AG04450 (cell line): ENCODE results near the gene SPRED3. TPM values are rescaled to one million over a fixed set of nuclear protein-coding genes. Genes with fewer than 3 reads are reported as not detected.

Experiments used
- CTCF ChIA-PET: fragments of 300-600, 350-600 bp; formaldehyde crosslinking; extraction: SDS; loops from one replicate; lab custom pipeline; 2022; ENCODE audit warnings: antibody characterized with exemption, inconsistent platforms; lab: Charles Lee
- POLR2A ChIA-PET: fragments of 350-600 bp; formaldehyde crosslinking; extraction: SDS; loops from one replicate; lab custom pipeline; 2021; ENCODE audit warnings: antibody characterized with exemption, inconsistent platforms; lab: Yijun Ruan, JAX
- DNase-seq: peaks from one replicate; pipeline ENCODE4 v3.0.0-alpha.2; 2011; ENCODE audit warnings: low read depth, low spot score
- H3K27ac ChIP-seq: one replicate; pipeline ENCODE4 v1.5.1; 2012; ENCODE audit warnings: low read depth, low read length, control low read depth
- H3K27me3 ChIP-seq: one replicate; pipeline ENCODE4 v1.6.0; 2012; ENCODE audit warnings: low read length; ENCODE audit not compliant: control insufficient read depth, insufficient read depth
- H3K4me3 ChIP-seq: 2 replicates; pipeline ENCODE4 v1.5.1; 2011; ENCODE audit warnings: mild to moderate bottlenecking, low read depth, low read length, control low read depth
- H3K9me3 ChIP-seq: 2 replicates; pipeline ENCODE4 v1.5.1; 2012; ENCODE audit warnings: low read length; ENCODE audit not compliant: control insufficient read depth, insufficient read depth
- CTCF ChIP-seq: IDR thresholded peaks from 2 replicates; pipeline ENCODE4 v1.5.1; 2011; ENCODE audit warnings: low read depth, low read length, control low read depth, inconsistent platforms
- polyA plus RNA-seq: library from polyadenylated mRNA; depleted of rRNA; stranded (reverse); fragments of >200 nt; gene quantifications from 2 replicates; pipeline ENCODE4 v1.2.3, GENCODE V29; 2011

SPRED3 gene
- polyA plus RNA-seq, 1 experiment: 2.5 TPM

- no peak overlapping the region for H3K4me3 ChIP-seq
- TF ChIP-seq CTCF: no peak
- no peak for DNase-seq
- no peak overlapping the region for H3K27ac ChIP-seq
- peaks cover 7% of the 10 kb centered on the region; the same call in 1 of the 2 replicates for H3K9me3 ChIP-seq
- no peaks in the 10 kb centered on the region for H3K27me3 ChIP-seq
- POLR2A ChIA-PET: no interaction called here
- CTCF ChIA-PET: interaction anchor here (1.3 to 1.6 kb wide), 2 partner anchors 9 to 150 kb away, joined by 3 to 18 read pairs; partner anchors contain the start of gene FAM98C
These were observed 6.0 kb downstream of the SPRED3 start for GRCh38 chr19:38394488-38394887.

- ChIA-PET CTCF (interaction anchor here (0.6 kb wide), 1 partner anchor 238 kb away, joined by 5 read pairs; no protein-coding TSS in a partner anchor), POLR2A (no interaction called here)
- DNase-seq: no peak
- no peak for TF ChIP-seq CTCF
- no peak overlapping the region for H3K4me3 ChIP-seq
- peaks cover 7% of the 10 kb centered on the region; the same call in 1 of the 2 replicates for H3K9me3 ChIP-seq
- no peaks in the 10 kb centered on the region for H3K27me3 ChIP-seq
- no peak overlapping the region for H3K27ac ChIP-seq
These were observed 7.1 kb downstream of the SPRED3 start for GRCh38 chr19:38395381-38396114.

- POLR2A ChIA-PET: no interaction called here
- no peak for DNase-seq
- CTCF ChIA-PET: interaction anchor here (0.6 to 1.6 kb wide), 2 partner anchors 9 to 162 kb away, joined by 3 to 6 read pairs; no protein-coding TSS in a partner anchor
- TF ChIP-seq CTCF: no peak
- Histone ChIP-seq H3K27me3 (no peaks in the 10 kb centered on the region), H3K9me3 (peaks cover 7% of the 10 kb centered on the region; the same call in 1 of the 2 replicates), H3K4me3 (no peak overlapping the region), H3K27ac (no peak overlapping the region)
These were observed 10.6 kb downstream of the SPRED3 start for GRCh38 chr19:38399081-38399480.

GRCh38 chr19:38399537-38399936 lies 11.0 kb downstream of the SPRED3 start:
- no peak overlapping the region for H3K4me3 ChIP-seq
- ChIA-PET CTCF (interaction anchor here (0.6 to 1.6 kb wide), 3 partner anchors 10 to 531 kb away, joined by 3 to 6 read pairs (median 5); partner anchors contain the start of genes MRPS12 and SARS2), POLR2A (no interaction called here)
- H3K27me3 ChIP-seq: no peaks in the 10 kb centered on the region
- TF ChIP-seq CTCF: no peak
- peaks cover 5% of the 10 kb centered on the region; the same call in 1 of the 2 replicates for H3K9me3 ChIP-seq
- DNase-seq: no peak
- no peak overlapping the region for H3K27ac ChIP-seq

GRCh38 chr19:38400361-38400760 lies 11.9 kb downstream of the SPRED3 start:
- ChIA-PET CTCF (interaction anchor here (1.2 to 1.6 kb wide), 2 partner anchors 11 to 530 kb away, joined by 5 to 6 read pairs; partner anchors contain the start of genes MRPS12 and SARS2), POLR2A (no interaction called here)

More at GRCh38 chr19:38400361-38400760, 11.9 kb downstream of the SPRED3 start:
- Histone ChIP-seq H3K27ac (no peak overlapping the region), H3K9me3 (no peaks in the 10 kb centered on the region), H3K4me3 (no peak overlapping the region), H3K27me3 (no peaks in the 10 kb centered on the region)
- TF ChIP-seq CTCF: no peak
- DNase-seq: no peak
